HEK293 (cell line): ENCODE data around the gene CALCOCO1.

Source experiments
- CTCF ChIP-seq: fragments of 450-650 bp; formaldehyde crosslinking; IDR thresholded peaks from 2 replicates; pipeline ENCODE4 v1.5.1; 2016; ENCODE audit warnings: missing biosample characterization, missing genetic modification characterization
- YY1 ChIP-seq: fragments of 450-650 bp; formaldehyde crosslinking; IDR thresholded peaks from 2 replicates; pipeline ENCODE4 v1.5.1; 2018; ENCODE audit warnings: missing biosample characterization, missing genetic modification characterization
- ZNF223 ChIP-seq: fragments of 450-650 bp; formaldehyde crosslinking; IDR thresholded peaks from 2 replicates; pipeline ENCODE4 v1.5.1; 2016; ENCODE audit warnings: missing biosample characterization, missing genetic modification characterization

DNA sequence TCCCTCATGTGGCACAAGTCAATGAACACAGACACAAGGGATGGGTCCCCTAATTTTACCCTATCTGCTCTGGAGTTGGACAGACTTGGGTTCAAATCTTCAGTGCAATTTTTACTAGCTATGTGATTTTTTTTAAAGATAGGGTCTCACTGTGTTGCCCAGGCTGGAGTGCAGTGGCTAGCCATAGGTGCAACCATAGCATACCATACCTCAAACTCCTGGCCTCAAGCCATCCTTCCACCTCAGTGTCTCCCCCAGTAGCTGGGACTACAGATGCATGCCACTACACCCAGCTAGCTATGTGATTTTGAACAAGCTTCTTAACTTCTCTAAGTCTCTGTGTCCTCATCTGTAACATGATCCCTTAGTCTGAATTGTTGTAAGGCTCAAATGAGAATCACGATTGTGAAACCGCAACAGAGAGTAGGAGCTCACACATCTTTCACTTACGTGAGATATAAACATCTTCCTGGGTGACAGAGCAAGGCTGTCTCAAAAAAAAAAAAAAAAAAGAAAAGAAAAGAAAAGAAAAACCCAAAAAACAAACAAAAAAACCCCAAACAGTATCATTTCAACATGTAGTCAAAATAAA, 4.7 kb downstream of the CALCOCO1 start:
- TF ChIP-seq YY1 (no peak), CTCF (tag by site-specific recombination) (no peak), ZNF223 (no peak)
